Right lobe of liver (tissue), 4 donors: ENCODE results near the gene HDAC4.

Experiments used
- POLR2A ChIP-seq: fragments of 450-650 bp; IDR thresholded peaks from one replicate; pipeline ENCODE4 v1.6.1; 2017; ENCODE audit warnings: antibody characterized with exemption, mild to moderate bottlenecking
- TF ChIP-seq, protein P1 (sequence below), 4 donors: fragments of 200-600 bp in 3 of 4; fragments of 450-650 bp in 1 of 4; IDR thresholded peaks; one replicate each; pipeline versions ENCODE4 v1.5.1 to v1.8.0; 2016 to 2022; ENCODE audit warnings: antibody characterized with exemption in 4 of 4, mild to moderate bottlenecking in 2 of 4
- donor health status: DM: no; HTN: no; CAD: no.
- donor health status: DM: no; HTN: no; CAD: no.
- donor health status: DM: no; HTN: yes; CAD: no.

DNA sequence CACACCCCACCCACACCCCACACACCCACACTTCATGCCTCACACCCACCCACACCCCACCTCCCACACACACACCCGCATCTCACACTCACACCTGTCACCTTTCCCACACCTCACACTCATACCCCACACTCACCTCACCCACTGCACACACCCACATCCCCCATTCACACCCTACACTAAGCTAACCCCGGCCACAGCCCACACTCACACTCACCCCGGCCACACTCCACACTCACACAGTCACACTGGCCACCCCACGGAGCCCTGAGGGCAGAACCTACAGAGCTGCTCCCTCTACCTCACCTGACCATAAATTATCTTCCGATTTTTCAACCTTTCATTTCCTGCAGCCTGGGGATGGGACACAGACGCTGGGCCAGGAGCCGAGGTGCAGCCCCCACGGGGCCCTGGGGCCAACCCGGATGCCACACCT, 241.3 kb downstream of the HDAC4 start:
- TF ChIP-seq, protein P1, sequence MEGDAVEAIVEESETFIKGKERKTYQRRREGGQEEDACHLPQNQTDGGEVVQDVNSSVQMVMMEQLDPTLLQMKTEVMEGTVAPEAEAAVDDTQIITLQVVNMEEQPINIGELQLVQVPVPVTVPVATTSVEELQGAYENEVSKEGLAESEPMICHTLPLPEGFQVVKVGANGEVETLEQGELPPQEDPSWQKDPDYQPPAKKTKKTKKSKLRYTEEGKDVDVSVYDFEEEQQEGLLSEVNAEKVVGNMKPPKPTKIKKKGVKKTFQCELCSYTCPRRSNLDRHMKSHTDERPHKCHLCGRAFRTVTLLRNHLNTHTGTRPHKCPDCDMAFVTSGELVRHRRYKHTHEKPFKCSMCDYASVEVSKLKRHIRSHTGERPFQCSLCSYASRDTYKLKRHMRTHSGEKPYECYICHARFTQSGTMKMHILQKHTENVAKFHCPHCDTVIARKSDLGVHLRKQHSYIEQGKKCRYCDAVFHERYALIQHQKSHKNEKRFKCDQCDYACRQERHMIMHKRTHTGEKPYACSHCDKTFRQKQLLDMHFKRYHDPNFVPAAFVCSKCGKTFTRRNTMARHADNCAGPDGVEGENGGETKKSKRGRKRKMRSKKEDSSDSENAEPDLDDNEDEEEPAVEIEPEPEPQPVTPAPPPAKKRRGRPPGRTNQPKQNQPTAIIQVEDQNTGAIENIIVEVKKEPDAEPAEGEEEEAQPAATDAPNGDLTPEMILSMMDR (IDR thresholded peaks at IDR 0.05) = no peak
- TF ChIP-seq POLR2A = no peak
